Stimulated activated CD4-positive, alpha-beta T cell treated with anti-CD3 and anti-CD28 coated beads, Interleukin-15, amount 100 ng/mL, for 1 hour (primary cell): ENCODE results near the gene PPP2R5C.

ENCODE experiments used
- DNase-seq, 2 donors: peaks; one replicate each; pipeline ENCODE4 v3.0.0-alpha.2; 2020; ENCODE audit warnings: low read depth in 1 of 2, low spot score in 1 of 2

PPP2R5C gene

DNA sequence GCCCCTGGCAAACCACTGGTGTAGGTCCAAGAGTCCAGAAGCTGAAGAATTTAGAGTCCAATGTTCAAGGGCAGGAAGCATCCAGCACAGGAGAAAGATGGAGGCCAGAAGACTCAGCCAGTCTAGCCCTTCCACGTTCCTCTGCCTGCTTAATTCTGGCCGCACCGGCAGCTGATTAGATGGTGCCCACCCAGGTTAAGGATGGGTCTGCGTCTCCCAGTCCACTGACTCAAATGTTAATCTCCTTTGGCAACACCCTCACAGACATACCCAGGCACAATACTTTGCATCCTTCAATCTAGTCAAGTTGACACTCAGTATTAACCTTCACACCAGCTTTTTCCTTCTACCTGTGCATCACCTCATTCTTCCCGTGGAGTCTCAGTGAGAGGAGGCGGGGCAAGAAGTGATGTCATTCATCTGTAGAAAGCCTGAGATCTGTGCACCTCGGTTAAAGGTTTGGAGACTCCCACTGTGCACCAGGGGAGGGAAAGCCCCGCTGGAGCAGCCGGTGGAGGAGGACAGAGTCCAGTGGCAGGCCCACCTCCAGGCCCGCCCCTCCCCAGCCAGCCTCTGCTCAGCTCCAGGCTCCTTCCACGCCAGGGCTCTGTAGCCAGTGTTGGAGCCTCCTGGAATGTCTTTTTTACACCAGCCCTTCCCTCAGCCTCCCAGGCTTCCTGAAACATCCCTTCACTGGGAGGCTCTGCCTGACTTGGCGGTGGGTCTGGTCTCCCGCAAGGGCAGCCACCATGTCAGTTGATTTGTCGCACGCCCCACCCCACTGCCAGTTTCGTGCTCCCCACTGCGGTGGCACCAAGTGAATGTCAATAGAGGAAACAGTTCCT, 122.8 kb downstream of the PPP2R5C start:
- DNase-seq: no peak

DNA sequence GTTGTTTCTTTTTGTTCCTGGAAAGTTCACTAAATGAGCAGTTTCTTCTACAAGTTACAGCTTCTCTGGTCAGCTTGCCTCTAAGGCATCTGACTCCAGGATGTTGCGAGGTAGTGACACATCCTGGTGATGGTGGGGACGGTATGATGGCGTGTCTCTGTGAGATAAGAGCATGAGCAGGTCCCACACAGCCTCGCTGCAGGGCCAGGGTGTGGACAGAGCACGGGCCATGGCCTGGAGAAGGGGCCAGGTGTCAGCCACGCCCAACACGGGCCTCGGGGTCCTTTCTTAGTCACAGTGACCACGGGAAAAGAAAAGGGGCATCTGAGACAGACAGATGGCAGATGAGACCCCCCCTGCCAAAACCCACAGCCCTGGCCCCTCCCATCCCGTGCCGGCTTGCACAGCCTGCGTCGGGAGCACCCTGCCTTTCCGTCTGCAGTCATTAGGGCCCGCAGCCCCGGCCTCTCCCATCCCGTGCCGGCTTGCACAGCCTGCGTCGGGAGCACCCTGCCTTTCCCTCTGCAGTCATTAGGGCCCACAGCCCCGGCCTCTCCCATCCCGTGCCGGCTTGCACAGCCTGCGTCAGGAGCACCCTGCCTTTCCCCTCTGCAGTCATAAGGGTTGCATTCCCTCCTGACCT, 123.5 kb downstream of the PPP2R5C start:
- no peak for DNase-seq

DNA sequence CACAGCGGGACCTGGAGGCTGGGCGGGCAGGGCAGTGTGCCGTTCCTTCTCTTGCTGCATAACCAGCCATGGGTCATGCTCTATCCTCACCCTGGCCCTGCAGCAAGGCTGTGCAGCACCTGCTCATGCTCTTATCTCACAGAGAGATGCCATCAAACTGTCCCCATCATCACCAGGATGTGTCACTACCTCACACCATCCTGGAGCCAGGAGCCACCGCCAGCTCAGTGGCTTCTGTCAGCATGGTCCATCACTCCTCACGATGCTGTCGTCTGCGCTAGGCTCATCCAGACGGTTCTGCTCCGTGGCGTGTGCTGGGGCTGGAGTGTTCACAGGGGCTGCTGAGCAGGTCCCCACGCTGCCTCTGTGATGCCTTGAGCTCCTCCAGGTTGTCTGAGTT, 125.7 kb downstream of the PPP2R5C start:
- no peak for DNase-seq

DNA sequence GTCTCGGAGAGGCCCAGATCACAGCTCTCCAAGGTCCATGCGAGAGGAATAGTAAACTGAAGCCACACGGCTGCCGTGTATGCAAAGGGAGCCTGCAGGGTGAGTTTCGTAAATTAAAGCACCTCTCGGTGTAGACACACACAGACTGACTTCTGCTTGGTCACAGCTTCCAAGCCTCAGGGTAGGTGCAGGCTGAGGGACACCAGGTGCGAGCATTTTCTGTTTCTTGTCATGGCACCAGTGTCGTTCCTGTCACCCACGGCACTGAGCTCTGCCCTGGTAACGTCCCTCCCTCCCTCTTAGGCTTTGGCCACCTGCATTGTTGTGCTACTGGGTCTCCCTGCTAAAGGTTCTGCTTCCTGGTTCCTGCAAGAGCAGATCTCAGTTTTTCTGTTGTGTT, 126.7 kb downstream of the PPP2R5C start:
- no peak for DNase-seq

DNA sequence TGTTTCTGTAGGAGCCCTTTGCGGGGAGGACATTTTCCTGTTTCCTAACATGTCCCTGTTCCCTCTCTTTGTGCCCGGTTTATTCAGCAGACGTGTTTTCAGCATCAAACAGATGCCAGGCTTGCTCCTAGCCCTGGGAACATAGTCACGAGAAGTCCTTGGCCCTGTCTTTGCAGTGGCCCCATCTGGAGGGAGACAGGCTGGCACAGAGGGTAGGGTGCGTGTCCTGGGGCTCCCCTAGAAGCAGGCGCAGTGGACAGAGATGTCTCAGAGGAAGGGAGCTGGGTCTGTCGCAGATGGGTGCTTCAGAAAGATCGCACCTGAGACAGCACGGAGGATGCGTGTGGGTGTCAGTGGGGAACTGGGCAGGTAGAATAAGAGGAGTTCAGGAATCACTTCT, 127.9 kb downstream of the PPP2R5C start:
- DNase-seq: no peak

DNA sequence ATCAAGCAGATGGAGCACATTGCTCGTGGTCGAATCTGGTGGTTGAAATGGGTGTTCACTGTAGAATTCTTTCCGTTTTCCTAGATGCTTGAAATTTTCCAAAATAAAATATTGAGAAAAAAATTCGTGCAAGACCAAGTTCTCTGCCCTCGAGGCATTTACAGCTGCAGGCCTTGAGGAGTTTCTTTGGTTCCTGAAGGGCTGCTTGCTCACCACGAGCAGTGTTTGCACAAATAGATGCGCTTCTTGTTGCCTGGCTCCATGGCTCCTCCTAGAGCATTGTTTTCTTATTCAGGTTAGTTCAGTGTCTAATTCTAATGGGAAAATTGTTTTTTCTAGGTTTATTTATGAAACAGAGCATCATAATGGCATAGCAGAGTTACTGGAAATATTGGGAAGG, 128.4 kb downstream of the PPP2R5C start:
- no peak for DNase-seq

DNA sequence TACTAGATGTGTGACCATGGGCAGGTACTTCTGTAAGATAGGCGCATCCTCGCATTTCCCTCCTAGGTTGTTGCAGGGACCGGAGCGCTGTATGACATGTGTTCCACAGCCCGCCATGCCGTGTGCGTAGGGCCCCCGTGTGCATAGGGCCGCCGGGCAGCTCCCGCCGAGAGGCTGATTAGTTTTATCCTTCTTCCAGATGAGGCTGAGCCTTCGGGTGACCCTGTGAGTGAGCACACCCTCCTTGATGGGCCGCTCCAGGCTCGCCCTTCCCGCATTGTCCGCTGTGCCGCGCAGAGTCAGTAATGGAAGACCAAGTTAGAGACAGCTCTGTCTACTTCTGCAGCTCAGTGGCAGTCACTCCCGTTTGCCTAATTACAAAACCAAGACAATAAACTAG, 130.0 kb downstream of the PPP2R5C start:
- no peak for DNase-seq

DNA sequence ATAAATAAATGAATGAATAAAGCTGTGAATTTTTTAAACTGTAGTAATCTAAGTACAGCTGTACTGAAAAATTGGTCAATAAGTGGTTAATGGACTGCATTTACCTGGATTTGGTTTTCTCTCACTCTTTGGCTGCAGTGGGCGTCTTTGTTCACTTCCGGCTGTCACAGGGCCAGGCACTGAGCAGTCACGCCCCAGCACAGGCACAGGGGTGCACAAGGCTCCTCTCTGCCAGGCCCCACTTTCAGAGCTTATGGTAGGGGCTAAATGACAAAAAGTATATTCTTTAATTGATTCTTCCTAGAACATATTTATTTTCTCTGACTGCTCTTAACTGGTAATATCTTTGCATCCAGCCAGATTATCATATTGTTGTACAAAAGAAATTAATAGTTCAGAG, 132.2 kb downstream of the PPP2R5C start:
- DNase-seq: no peak

DNA sequence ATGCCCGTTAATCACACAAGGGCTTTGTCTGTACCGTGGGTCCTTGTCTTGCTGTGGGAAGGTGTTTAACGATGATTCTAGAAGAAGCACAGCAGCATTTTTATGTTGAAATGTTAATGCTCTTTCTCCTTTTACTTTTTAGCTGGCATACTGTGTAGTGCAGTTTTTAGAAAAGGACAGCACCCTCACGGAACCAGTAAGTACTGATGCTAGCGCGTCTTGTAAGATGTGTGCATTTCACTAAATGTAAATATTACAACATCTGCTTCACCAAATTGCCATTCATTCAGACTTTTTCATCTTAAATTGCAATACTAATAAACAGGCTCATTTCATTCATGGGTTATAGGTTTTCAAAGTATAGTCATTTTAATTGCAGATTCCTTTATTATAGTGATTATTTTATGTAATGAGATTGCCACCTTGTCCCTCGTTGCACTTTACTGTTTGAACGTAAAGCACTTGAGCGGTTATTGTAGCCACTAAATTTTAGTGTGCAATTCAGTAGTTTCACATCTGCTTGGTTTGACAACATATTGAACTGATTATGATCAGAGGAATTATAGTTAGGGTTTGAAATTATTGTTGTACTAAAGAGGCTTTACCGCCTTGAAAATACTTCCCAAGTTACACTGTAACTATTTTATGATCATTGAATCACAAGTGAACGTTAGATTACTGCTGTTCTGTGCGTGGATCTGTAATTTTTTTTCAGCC, 133.0 kb downstream of the PPP2R5C start:
- no peak for DNase-seq

DNA sequence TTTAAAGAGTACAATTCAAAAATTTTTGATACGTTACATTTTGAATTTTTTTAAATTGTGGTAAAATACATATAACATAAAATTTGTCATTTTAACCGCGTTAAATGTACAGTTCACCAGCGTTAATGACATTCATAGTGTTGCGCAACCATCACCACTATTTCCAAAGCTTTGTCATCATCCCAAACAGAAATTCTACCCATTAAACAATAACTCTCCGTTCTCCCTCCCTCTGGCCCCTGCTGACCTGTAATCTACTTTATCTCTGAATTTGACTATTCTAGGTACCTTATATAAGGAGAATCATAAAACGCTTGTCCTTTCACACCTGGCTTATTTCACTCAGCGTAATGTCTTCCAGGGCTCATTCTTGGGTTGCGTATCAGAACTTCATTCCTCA, 133.7 kb downstream of the PPP2R5C start:
- no peak for DNase-seq

DNA sequence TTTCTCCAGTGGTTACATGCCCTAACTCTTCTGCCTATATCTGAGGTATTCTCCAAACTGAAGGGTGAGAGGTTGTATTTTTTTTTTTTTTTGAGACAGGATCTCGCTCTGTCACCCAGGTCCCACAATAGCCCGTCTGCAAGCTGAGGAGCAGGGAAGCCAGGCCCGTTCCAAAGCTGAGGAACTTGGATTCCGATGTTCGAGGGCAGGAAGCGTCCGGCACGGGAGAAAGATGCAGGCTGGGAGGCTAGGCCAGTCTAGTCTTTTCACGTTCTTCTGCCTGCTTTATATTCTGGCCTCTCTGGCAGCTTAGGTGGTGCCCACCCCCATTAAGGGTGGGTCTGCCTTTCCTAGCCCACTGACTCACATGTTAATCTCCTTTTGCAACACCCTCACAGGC, 135.8 kb downstream of the PPP2R5C start:
- DNase-seq: no peak

DNA sequence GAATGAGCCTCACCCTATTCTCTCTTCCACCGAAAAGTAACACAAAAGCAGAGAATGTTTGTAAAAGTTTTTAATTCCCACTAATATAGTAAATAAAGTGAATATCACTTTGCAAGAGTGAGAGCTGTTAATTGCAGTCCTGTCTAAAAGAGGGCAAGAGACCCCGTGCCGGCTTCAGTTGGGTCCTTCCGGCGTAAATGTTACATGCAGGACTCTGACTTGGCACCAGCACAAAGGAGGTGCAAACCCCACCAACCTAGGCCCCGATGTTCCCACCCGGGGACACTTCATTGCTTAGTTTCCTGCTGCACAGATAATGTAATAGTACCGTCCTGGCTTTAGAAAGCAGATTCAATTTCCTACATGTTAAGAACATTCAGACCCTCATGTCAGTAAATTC, 136.9 kb downstream of the PPP2R5C start:
- DNase-seq: no peak

DNA sequence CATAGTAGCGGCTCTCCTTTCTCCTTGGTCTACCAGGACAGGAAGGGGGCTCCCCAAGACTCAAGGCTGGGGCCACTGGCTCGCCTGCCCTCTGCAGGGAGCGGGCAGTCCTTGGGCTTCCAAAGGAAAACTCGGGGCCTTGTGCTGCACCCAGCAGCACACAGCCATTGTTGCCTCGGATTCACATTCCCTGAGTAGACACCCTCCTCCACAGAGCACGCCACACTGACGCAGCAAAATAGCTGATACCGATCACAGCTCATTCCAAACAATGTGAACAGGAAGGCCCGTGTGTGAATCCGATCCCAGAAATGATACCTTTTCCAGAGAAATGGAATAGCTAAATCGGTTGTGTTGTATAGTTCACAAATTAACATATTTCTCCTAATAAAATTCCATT, 137.8 kb downstream of the PPP2R5C start:
- no peak for DNase-seq

DNA sequence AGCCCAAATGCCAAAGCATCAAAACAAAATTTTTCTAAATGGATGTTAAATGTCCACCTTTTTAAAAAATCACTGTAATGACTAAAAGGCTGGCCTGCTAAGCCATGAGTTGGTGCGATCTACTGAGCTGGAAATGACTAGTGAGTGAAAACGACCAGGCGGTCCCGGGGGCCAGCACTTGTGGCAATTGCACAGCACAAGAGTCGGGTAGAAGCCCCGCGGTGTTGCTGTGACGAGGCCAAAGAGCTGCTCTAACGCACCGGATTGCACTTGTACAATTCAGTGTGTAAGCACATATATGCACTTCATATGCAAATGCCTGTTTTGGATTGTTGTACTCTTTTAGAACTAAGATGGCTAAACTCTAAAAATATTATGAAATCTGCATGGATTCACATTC, 138.7 kb downstream of the PPP2R5C start:
- no peak for DNase-seq

DNA sequence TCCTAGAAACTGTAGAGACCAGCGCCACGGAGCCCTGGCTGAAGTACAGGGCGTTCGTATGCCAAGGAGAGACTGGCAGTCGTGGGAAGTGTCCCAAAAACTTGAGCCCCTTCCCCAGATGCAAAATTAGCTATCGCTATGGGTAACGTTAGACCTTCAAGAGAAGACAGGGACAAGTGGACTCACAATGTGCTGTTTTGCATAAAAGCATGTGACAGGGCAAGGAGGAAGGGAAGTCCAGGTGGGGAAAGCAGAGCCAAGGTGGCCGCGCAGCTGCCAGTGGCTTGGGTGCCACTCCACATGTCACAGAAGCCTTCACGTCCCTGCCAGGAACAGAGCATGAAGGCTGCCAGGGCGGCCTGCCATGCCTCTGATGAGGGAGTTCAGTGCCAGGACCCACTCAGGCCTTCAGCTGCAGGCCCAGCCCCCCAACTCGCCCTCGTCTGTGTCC, 141.6 kb downstream of the PPP2R5C start:
- no peak for DNase-seq

DNA sequence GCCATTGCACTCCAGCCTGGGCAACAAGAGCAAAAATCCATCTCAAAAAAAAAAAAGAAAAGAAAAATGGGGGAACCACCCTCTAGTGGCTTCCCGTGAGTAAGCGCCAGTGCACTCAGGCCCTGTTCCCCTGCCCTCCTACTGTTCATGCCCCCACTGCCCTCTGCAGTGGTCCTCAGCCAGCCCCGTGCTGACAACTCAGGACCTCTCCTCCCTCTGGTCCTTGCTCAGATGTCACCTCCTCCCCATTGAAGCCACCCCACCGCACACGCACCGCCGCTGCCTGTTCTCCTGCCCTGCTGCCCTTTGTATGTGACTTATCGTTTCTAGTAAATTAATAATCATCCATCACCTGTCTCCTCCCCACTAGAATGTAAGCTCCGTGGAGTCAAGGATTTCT, 144.1 kb downstream of the PPP2R5C start:
- DNase-seq: no peak

DNA sequence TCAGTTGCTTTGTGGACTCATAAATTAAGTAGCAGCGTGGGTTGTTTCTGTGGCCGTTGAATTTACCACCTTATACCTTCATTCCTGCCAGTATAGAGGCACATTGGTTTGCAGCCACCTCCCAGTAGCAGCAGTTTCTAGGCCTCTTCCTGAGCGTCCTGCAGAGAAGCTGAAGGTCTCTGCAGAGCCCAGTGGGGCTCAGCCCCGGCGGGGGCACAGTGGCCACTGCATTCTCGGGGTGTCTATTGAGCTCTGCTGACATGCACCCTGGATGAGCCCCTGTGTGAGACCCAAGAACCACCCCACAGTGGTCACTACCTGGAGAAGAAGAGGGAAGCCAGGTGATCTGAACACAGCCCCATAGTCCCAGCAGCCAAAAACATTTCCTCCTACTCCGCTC, 145.1 kb downstream of the PPP2R5C start:
- no peak for DNase-seq

DNA sequence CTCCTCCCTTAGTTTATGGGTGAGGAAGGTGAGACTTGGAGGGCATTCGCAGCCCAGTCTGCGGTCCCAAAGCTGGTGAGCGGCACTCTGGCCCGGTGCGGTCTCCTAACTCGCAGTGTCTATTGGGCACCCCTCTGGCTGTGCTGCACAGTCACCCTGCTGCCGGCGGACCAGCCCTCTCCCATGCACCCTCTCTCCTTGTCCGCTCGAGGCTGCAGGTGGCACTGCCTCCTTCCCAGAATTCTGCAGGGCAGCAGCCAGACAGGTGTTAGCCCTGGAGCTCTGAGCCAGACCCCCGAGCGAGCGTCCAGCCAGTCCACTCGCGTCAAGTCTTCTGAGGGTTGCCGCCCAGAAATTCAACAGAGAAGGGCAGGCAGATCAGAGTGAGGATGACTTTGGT, 146.1 kb downstream of the PPP2R5C start:
- no peak for DNase-seq

DNA sequence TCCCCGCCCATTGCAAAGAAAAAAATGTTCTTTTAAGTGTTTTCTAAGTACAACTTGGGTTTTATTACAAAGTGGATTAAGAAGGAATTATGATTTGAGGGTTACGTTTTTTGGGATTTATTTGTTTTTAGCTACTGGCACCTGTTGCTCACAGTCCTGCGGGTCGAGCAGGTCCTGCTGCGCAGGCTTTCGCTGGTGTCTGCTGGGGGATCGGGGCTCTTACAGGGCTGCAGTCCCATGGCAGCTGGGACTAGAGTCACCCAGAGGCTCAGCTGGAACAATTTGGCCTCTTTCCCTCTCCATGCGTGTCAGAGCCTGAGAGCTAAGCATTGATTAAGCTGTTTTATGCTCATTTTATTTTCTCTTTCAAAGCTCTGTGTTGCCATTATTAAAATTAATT, 147.3 kb downstream of the PPP2R5C start:
- DNase-seq: no peak

DNA sequence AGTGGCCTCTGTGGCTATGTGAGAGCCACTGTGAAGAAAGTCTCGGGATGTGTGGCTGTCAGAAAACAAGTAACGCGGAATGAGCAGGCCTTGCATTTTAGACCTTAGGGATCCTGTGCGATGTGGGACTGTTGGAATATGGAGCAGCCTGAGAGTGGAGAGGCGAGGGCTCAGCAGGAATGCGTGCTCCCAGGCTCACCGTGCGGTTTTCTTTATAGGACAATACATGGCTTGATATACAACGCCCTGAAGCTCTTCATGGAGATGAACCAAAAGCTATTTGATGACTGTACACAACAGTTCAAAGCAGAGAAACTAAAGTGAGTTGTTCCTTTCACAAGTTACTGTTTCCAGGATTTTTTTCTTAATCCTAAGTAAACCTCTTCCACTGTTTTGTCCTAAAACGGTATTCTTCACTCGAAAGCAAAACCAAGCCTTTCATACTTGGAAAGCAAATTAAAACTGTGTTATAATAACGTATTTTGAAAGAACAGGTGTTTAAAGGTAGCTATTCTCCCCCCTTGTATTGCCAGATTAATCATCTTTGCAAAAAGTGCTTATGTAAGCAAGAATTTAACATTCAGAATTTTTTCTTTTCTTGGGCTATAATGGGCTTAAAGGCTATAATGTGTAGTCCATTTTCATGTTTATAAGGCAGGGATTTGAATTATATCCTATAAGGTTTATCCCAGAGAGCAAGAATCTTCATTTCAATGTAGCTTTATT, 148.0 kb downstream of the PPP2R5C start:
- DNase-seq: no peak

DNA sequence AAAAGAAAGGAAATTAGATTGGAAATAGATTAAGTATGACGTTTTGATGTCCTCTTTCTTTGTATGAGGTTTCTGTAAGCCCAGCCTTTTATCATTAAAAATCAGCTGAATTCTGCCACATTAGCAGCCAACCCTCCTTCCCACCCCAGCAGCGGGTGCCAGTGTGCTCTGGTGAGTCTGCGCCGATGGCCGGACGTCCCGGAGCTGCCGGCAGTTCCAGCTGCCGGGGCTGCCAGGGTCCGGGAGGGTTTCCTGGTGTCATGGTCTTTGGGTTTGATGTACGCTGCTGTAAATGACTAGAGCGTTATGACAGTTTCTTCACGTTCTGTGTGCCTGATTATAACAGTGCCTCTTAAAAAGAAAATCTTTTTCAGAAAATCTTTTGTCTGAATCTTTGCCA, 151.3 kb downstream of the PPP2R5C start:
- no peak for DNase-seq

DNA sequence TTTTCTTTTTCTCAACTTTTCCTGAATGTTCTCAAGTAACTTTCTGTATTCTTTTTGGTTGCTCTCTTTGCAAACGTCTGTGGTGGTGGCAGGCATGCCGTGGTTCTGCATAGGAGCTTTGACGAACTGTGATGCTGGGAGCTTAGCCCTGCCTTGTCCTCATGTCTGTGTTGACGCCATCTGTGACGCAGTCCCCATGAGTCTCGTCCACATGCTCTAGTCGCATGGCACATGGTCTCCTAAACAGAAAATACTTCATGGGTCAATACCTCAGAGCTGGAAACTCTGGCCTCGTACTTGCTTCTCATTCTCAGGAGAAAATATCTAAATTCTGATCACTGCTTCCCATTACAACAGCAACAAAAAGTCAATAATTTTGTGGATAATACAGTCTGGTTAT, 152.6 kb downstream of the PPP2R5C start:
- DNase-seq: no peak
